ENCODE results near the gene PLTP. TPM values are rescaled to one million over a fixed set of nuclear protein-coding genes. Genes with fewer than 3 reads are reported as not detected.

PLTP gene
- polyA plus RNA-seq, 1 donor from 2014 or later, result 7.0 TPM

DNA sequence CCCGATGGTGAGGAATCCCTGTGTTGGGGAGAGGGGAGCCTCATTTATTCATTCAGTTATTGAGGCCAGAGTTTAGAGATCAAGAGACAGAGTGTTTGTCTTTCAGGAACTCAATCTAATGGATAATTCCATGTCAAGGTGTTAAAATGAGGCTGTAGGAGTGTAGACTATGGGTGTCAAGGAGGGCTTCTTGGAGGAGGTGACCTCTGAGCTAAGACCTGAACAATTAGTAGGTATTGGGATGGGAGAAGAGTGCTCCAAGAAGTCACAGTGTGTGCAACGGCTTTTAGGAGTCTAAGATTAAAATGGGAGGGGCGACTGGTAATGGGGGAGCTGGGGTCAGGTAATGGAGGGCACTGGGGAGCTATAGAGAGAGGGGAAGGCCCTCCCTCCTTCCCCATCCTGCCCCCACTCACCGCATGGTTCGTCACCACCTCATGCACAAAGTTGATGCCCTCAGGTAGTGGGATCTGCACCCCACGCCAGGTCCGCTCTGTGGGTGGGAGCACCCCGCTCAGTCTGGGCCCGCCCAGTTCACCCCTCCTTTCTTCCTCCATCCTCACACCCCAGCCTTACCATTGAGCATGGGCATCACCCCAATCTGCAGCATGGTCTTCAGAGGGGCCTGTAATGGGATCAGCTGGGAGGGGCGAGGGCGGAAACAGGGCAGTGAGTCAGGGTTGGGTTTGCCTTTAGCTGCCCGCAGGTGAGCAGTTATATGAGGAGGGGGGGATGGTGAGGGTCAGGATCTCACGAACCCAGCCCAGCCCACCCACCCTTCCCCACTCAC lies 12.7 kb downstream of the PLTP start:
- H3K27me3 ChIP-seq (ENCODE audit: insufficient read depth, low read depth, low read length), result no peaks in the 10 kb centered on the region
- H3K4me2 ChIP-seq (ENCODE audit: low read length), result no peak overlapping the region
- TF ChIP-seq EP300 (conservative IDR thresholded peaks at IDR 0.05; ENCODE audit: poor library complexity, severe bottlenecking), result no peak
- TF ChIP-seq TAF1 (IDR thresholded peaks at IDR 0.05; ENCODE audit: low read depth), result no peak
- TF ChIP-seq MXI1 (conservative IDR thresholded peaks at IDR 0.05; ENCODE audit: poor library complexity, severe bottlenecking), result no peak
- TF ChIP-seq, protein P1, sequence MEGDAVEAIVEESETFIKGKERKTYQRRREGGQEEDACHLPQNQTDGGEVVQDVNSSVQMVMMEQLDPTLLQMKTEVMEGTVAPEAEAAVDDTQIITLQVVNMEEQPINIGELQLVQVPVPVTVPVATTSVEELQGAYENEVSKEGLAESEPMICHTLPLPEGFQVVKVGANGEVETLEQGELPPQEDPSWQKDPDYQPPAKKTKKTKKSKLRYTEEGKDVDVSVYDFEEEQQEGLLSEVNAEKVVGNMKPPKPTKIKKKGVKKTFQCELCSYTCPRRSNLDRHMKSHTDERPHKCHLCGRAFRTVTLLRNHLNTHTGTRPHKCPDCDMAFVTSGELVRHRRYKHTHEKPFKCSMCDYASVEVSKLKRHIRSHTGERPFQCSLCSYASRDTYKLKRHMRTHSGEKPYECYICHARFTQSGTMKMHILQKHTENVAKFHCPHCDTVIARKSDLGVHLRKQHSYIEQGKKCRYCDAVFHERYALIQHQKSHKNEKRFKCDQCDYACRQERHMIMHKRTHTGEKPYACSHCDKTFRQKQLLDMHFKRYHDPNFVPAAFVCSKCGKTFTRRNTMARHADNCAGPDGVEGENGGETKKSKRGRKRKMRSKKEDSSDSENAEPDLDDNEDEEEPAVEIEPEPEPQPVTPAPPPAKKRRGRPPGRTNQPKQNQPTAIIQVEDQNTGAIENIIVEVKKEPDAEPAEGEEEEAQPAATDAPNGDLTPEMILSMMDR (IDR thresholded peaks at IDR 0.05; ENCODE audit: poor library complexity, severe bottlenecking), result no peak
- TF ChIP-seq EZH2 (IDR thresholded peaks at IDR 0.05; ENCODE audit: borderline replicate concordance, insufficient read depth, low read length, poor library complexity, severe bottlenecking), result no peak
- TF ChIP-seq RAD21 (conservative IDR thresholded peaks at IDR 0.05), result no peak
- TF ChIP-seq, protein P2, sequence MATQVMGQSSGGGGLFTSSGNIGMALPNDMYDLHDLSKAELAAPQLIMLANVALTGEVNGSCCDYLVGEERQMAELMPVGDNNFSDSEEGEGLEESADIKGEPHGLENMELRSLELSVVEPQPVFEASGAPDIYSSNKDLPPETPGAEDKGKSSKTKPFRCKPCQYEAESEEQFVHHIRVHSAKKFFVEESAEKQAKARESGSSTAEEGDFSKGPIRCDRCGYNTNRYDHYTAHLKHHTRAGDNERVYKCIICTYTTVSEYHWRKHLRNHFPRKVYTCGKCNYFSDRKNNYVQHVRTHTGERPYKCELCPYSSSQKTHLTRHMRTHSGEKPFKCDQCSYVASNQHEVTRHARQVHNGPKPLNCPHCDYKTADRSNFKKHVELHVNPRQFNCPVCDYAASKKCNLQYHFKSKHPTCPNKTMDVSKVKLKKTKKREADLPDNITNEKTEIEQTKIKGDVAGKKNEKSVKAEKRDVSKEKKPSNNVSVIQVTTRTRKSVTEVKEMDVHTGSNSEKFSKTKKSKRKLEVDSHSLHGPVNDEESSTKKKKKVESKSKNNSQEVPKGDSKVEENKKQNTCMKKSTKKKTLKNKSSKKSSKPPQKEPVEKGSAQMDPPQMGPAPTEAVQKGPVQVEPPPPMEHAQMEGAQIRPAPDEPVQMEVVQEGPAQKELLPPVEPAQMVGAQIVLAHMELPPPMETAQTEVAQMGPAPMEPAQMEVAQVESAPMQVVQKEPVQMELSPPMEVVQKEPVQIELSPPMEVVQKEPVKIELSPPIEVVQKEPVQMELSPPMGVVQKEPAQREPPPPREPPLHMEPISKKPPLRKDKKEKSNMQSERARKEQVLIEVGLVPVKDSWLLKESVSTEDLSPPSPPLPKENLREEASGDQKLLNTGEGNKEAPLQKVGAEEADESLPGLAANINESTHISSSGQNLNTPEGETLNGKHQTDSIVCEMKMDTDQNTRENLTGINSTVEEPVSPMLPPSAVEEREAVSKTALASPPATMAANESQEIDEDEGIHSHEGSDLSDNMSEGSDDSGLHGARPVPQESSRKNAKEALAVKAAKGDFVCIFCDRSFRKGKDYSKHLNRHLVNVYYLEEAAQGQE (IDR thresholded peaks at IDR 0.05; ENCODE audit: borderline replicate concordance), result no peak
- no peak for TF ChIP-seq POLR2AphosphoS5 (IDR thresholded peaks at IDR 0.05)
- TF ChIP-seq SMC3 (conservative IDR thresholded peaks at IDR 0.05; ENCODE audit: poor library complexity), result no peak

DNA sequence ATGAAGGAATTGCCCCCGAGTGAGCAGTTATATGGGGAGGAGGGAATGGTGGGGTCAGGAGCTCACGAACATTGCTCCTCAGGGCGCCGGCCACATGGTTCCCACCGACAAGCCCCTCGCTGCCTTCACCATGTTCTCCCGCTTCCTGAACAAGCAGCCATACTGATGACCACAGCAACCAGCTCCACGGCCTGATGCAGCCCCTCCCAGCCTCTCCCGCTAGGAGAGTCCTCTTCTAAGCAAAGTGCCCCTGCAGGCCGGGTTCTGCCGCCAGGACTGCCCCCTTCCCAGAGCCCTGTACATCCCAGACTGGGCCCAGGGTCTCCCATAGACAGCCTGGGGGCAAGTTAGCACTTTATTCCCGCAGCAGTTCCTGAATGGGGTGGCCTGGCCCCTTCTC lies 13.7 kb downstream of the PLTP start:
- Histone ChIP-seq H3K9me3 (ENCODE audit: low read length) (no peaks in the 10 kb centered on the region), H3K36me3 (ENCODE audit: insufficient read depth, low read length) (no peaks in the 10 kb centered on the region), H4K20me1 (ENCODE audit: insufficient read depth) (no peaks in the 10 kb centered on the region), H2AFZ (ENCODE audit: low read depth, low read length) (no peak overlapping the region), H3F3A (ENCODE audit: insufficient read depth, low read length, poor library complexity, severe bottlenecking) (no peaks in the 10 kb centered on the region), H3K4me2 (ENCODE audit: low read length) (no peak overlapping the region), H3K79me2 (replicated peaks; ENCODE audit: insufficient read depth, low read length) (no peaks in the 10 kb centered on the region), H3K27ac (ENCODE audit: low read length) (no peak overlapping the region), H3K4me3 (ENCODE audit: low read length) (no peak overlapping the region), H3K9ac (ENCODE audit: low read length) (no peak overlapping the region), H3K9me2 (ENCODE audit: insufficient read depth, low read length) (no peaks in the 10 kb centered on the region), H3K27me3 (ENCODE audit: insufficient read depth, low read depth, low read length) (no peaks in the 10 kb centered on the region)
- no peak for TF ChIP-seq EZH2 (IDR thresholded peaks at IDR 0.05; ENCODE audit: borderline replicate concordance, insufficient read depth, low read length, poor library complexity, severe bottlenecking)
- TF ChIP-seq SMC3 (conservative IDR thresholded peaks at IDR 0.05; ENCODE audit: poor library complexity), result no peak
- TF ChIP-seq MXI1 (conservative IDR thresholded peaks at IDR 0.05; ENCODE audit: poor library complexity, severe bottlenecking), result no peak
- TF ChIP-seq POLR2AphosphoS5 (IDR thresholded peaks at IDR 0.05), result no peak
- TF ChIP-seq, protein P2 (IDR thresholded peaks at IDR 0.05; ENCODE audit: borderline replicate concordance), result no peak
- TF ChIP-seq TAF1 (IDR thresholded peaks at IDR 0.05; ENCODE audit: low read depth), result no peak
- no peak for TF ChIP-seq EP300 (conservative IDR thresholded peaks at IDR 0.05; ENCODE audit: poor library complexity, severe bottlenecking)
- TF ChIP-seq RAD21 (conservative IDR thresholded peaks at IDR 0.05), result no peak
- TF ChIP-seq, protein P1 (IDR thresholded peaks at IDR 0.05; ENCODE audit: poor library complexity, severe bottlenecking), result no peak

More for the DNA sequence above, 12.7 kb downstream of the PLTP start:
- Histone ChIP-seq H3K9ac (ENCODE audit: low read length) (no peak overlapping the region), H3F3A (ENCODE audit: insufficient read depth, low read length, poor library complexity, severe bottlenecking) (no peaks in the 10 kb centered on the region), H3K9me3 (ENCODE audit: low read length) (no peaks in the 10 kb centered on the region), H2AFZ (ENCODE audit: low read depth, low read length) (no peak overlapping the region), H3K27ac (ENCODE audit: low read length) (no peak overlapping the region), H4K20me1 (ENCODE audit: insufficient read depth) (no peaks in the 10 kb centered on the region), H3K79me2 (replicated peaks; ENCODE audit: insufficient read depth, low read length) (no peaks in the 10 kb centered on the region), H3K9me2 (ENCODE audit: insufficient read depth, low read length) (no peaks in the 10 kb centered on the region), H3K36me3 (ENCODE audit: insufficient read depth, low read length) (no peaks in the 10 kb centered on the region), H3K4me3 (ENCODE audit: low read length) (no peak overlapping the region)

Measured in neural cell (in vitro differentiated cells).